Colonic mucosa (tissue), 4 donors: Measurements from ENCODE around the gene ATP8B3. TPM values are rescaled to one million over a fixed set of nuclear protein-coding genes. Genes with fewer than 3 reads are reported as not detected.

ENCODE experiments used
- DNase-seq: peaks from one replicate; pipeline ENCODE4 v3.0.0-alpha.2; 2020
- H3K27ac ChIP-seq: fragments of 200-600 bp; one replicate; pipeline ENCODE4 v1.8.0; 2021
- H3K27me3 ChIP-seq: fragments of 200-600 bp; one replicate; pipeline ENCODE4 v1.8.0; 2021
- H3K36me3 ChIP-seq: fragments of 200-600 bp; one replicate; pipeline ENCODE4 v1.8.0; 2021
- H3K4me1 ChIP-seq: fragments of 200-600 bp; one replicate; pipeline ENCODE4 v1.8.0; 2021; ENCODE audit warnings: mild to moderate bottlenecking
- H3K4me3 ChIP-seq: fragments of 200-600 bp; one replicate; pipeline ENCODE4 v1.8.0; 2021
- H3K9ac ChIP-seq, 2 donors: one replicate each; pipeline ENCODE4 v1.7.0; 2013; ENCODE audit warnings: control low read depth in 2 of 2, low read depth in 2 of 2, low read length in 2 of 2
- H3K9me3 ChIP-seq: fragments of 200-600 bp; one replicate; pipeline ENCODE4 v1.8.0; 2021
- CTCF ChIP-seq: fragments of 200-600 bp; IDR thresholded peaks from one replicate; pipeline ENCODE4 v1.8.0; 2022; ENCODE audit warnings: antibody characterized with exemption, mild to moderate bottlenecking
- intact Hi-C: fragments of 100-400 bp; cut with DNase I; formaldehyde crosslinking; loops from one replicate; pipeline ENCODE4 v1.14.1; 2022
- total RNA-seq, 2 donors: library from RNA; stranded (reverse); fragmentation: NEBNext Ultra II Directional in 1 of 2; extraction: Animal tissue kit (Norgen Biotek cat#: 25700) in 1 of 2; gene quantifications; one replicate each; pipeline ENCODE4 v1.2.1, GENCODE V29; 2021
- donor health status: healthy.
- donor health status: DM: no; HTN: no; CAD: no.
- donor health status: DM: no; HTN: no; CAD: no.

The ATP8B3 gene
- total RNA-seq, 2 donors from 2014 or later: 0.15 to 0.42 TPM

GRCh38 chr19:1791879-1792278, 20.2 kb downstream of the ATP8B3 start:
- TF ChIP-seq CTCF: no peak
- H3K27me3 ChIP-seq: peaks cover 22% of the 10 kb centered on the region
- no peak overlapping the region for H3K27ac ChIP-seq
- no peaks in the 10 kb centered on the region for H3K4me1 ChIP-seq
- no peak overlapping the region for H3K4me3 ChIP-seq
- no peak for DNase-seq
- H3K9me3 ChIP-seq: no peaks in the 10 kb centered on the region
- intact Hi-C loops: loop anchor here (5.0 kb wide), 1 partner anchor 35 kb away; no protein-coding TSS in a partner anchor
- H3K9ac ChIP-seq: no peak overlapping the region
- no peaks in the 10 kb centered on the region for H3K36me3 ChIP-seq

DNA sequence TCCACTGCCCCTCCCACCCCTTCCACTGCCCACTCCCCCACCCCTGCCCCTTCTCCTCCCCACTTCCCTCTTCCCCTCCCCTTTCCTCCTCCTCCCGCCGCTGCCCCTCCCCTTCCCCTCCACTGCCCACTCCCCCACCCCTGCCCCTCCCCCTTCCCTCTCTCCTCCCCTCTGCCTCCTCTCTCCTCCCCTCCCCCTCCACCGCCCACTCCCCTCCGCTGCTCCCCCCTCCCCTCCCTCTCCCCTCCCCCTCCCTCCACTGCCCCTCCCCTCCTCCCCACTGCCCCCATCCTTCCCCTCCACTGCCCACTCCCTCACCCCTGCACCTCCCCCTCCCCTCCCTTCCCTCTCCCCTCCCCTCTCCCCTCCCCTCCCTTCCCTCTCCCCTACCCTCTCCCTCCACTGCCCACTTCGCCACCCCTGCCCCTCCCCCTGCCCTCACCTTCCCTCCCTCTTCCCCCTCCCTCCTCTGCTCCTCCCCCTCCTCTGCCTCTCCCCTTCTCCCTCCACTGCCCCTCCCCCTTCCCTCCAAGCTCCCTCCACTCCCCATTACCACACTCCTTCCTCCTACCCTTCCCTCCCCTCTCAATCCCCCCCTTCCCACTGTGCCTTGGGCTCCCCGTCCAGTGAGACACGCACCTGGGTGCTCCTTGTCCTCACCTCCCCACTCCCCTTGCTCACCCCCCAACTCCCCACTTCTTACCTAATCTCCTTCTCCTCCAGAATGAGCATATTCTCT, 21.9 kb downstream of the ATP8B3 start:
- no peak for TF ChIP-seq CTCF
- H3K36me3 ChIP-seq: no peaks in the 10 kb centered on the region
- DNase-seq: no peak
- no peak overlapping the region for H3K4me3 ChIP-seq
- H3K27me3 ChIP-seq: peaks cover 12% of the 10 kb centered on the region
- no peak overlapping the region for H3K27ac ChIP-seq
- no peak overlapping the region for H3K9ac ChIP-seq
- intact Hi-C loops: loop anchor here (5.0 kb wide), 1 partner anchor 37 kb away; no protein-coding TSS in a partner anchor
- no peaks in the 10 kb centered on the region for H3K9me3 ChIP-seq
- no peaks in the 10 kb centered on the region for H3K4me1 ChIP-seq

DNA sequence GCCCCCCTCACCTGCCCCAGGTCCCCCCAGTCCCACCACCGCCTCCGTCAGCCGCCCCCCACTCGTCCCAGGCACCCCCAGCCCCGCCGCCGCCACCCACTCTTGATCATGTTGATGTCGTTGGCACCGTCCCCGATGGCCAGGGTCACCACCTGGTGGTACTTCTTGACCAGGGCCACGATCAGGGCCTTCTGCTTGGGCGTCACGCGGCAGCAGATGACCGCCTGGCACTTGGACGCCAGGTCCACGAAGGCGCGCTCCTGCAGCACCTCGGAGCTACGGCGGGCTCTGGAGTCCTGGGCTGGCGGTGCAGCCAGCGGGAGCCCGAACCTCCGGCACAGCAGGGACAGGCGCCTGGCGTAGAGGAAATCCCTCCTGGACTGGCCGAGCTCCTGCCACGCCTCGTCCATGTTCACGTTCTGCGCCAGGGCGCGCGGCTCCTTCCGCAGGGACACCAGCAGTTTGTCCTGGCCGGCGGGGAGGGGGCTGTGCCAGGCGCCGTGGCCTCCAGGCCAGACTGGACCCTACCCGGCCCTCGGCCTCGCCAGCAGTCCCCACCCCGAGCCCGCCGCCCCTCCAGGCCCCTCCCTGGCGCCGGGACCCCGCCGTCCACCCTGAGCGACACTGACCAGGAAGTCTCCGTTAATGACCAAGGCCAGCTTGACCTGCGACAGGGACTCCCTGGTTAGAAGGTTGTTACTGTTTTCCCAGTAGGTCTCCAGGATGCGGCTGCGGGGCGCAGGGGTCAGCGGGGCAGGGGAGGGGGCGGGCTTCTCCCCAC, 22.6 kb downstream of the ATP8B3 start:
- H3K4me1 ChIP-seq: no peaks in the 10 kb centered on the region
- no peaks in the 10 kb centered on the region for H3K9me3 ChIP-seq
- no peak overlapping the region for H3K9ac ChIP-seq
- no peak for TF ChIP-seq CTCF
- DNase-seq: no peak
- intact Hi-C loops: loop anchor here (5.0 kb wide), 1 partner anchor 38 kb away; no protein-coding TSS in a partner anchor
- H3K36me3 ChIP-seq: no peaks in the 10 kb centered on the region
- H3K27ac ChIP-seq: no peak overlapping the region
- peaks cover 12% of the 10 kb centered on the region for H3K27me3 ChIP-seq
- no peak overlapping the region for H3K4me3 ChIP-seq

DNA sequence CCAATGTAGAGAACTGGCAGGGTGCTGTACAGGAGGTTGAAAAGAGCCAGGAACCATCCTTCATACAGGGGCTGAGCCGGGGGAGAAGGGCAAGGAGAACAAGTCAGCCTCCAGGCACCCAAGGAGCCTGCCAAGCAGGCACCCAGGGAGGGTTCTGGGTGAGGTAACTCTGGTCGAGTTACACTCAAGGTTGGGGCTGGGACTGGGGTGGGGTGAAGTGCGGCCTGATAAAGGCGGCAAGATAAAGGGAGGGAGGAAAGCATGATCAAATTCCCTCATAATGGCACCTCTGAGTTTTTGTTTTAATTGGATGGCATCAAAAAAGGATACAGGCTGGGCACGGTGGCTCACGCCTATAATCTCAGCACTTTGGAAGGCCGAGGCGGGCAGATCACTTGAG, 25.0 kb downstream of the ATP8B3 start:
- Histone ChIP-seq H3K27me3 (peaks cover 16% of the 10 kb centered on the region), H3K9me3 (no peaks in the 10 kb centered on the region), H3K4me3 (no peak overlapping the region), H3K4me1 (no peaks in the 10 kb centered on the region), H3K9ac (no peak overlapping the region), H3K36me3 (no peaks in the 10 kb centered on the region), H3K27ac (no peak overlapping the region)
- DNase-seq: no peak
- TF ChIP-seq CTCF: no peak
- intact Hi-C loops: no loop called here

DNA sequence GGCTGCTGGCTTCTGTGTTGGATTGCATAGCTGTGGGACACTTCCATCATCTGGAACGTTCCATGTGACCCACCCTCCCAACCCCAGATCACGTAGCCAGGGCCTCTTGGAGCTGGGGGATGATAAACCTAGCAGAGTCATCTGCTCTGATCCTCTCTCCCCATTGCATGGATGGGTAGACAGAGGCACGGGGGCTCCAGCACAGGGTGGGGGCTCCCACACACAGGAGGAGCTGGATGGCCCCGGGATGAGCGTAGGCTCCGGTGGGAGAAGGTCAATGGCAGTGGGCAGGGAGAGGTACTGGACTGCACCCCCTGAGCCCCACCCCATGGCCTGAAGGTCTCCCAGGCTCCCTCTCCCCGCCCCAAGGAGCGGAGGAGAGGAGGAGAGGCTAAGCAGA, 25.4 kb downstream of the ATP8B3 start:
- no peak for DNase-seq
- no peaks in the 10 kb centered on the region for H3K36me3 ChIP-seq
- intact Hi-C loops: no loop called here
- no peaks in the 10 kb centered on the region for H3K9me3 ChIP-seq
- H3K27me3 ChIP-seq: peaks cover 18% of the 10 kb centered on the region
- no peak overlapping the region for H3K27ac ChIP-seq
- H3K4me3 ChIP-seq: no peak overlapping the region
- no peak for TF ChIP-seq CTCF
- no peaks in the 10 kb centered on the region for H3K4me1 ChIP-seq
- H3K9ac ChIP-seq: no peak overlapping the region
